Neural progenitor cell (in vitro differentiated cells): ENCODE measurements around the gene ADGRG4. TPM values are rescaled to one million over a fixed set of nuclear protein-coding genes. Genes with fewer than 3 reads are reported as not detected.
A peak's percentile ranks its signal among the peaks of the same experiment; 100 is the strongest.
"Not testable (repeated sequence)": the region's sequence is repeated elsewhere in the genome, so short reads cannot be mapped to it uniquely, and the experiment has no call there.

Source experiments
- DNase-seq: peaks from one replicate; pipeline ENCODE4 v3.0.0-alpha.2; 2016; ENCODE audit warnings: low spot score
- H2AFZ ChIP-seq: fragments of 200-600 bp; sonication (generic); replicated peaks from 2 replicates; pipeline ENCODE4 v1.6.1; 2016; ENCODE audit warnings: antibody characterized with exemption
- H3F3A ChIP-seq: fragments of 200-600 bp; sonication (generic); 2 replicates; pipeline ENCODE4 v1.6.1; 2016; ENCODE audit warnings: antibody characterized with exemption, low read depth
- H3K27ac ChIP-seq: fragments of 200-600 bp; sonication (generic); 2 replicates; pipeline ENCODE4 v1.5.1; 2016; ENCODE audit warnings: mild to moderate bottlenecking
- H3K27me3 ChIP-seq: fragments of 200-600 bp; sonication (generic); 2 replicates; pipeline ENCODE4 v1.6.1; 2016; ENCODE audit warnings: mild to moderate bottlenecking, moderate library complexity
- H3K36me3 ChIP-seq: fragments of 200-600 bp; sonication (generic); 2 replicates; pipeline ENCODE4 v1.5.1; 2016
- H3K4me1 ChIP-seq: fragments of 200-600 bp; sonication (generic); 2 replicates; pipeline ENCODE4 v1.6.1; 2016; ENCODE audit warnings: mixed run types
- H3K4me2 ChIP-seq: fragments of 200-600 bp; sonication (generic); 2 replicates; pipeline ENCODE4 v1.6.1; 2016
- H3K4me3 ChIP-seq: fragments of 200-600 bp; sonication (generic); 2 replicates; pipeline ENCODE4 v1.5.1; 2016
- H3K79me2 ChIP-seq: fragments of 200-600 bp; sonication (generic); 2 replicates; pipeline ENCODE4 v1.6.1; 2016; ENCODE audit warnings: low read depth
- H3K9ac ChIP-seq: fragments of 200-600 bp; sonication (generic); 2 replicates; pipeline ENCODE4 v1.6.1; 2016
- H3K9me3 ChIP-seq: fragments of 200-600 bp; sonication (generic); 2 replicates; pipeline ENCODE4 v1.5.1; 2016; ENCODE audit warnings: low read depth
- H4K20me1 ChIP-seq: fragments of 200-600 bp; sonication (generic); 2 replicates; pipeline ENCODE4 v1.6.1; 2016; ENCODE audit warnings: low read depth
- H3K27ac Mint-ChIP-seq: 3 replicates; pipeline ENCODE4 v1.8.0; 2021; ENCODE audit warnings: mixed read lengths
- H3K27me3 Mint-ChIP-seq: 2 replicates; pipeline ENCODE4 v1.8.0; 2022; ENCODE audit warnings: low read depth, mild to moderate bottlenecking, inconsistent platforms, moderate library complexity, mixed read lengths; ENCODE audit not compliant: insufficient read depth
- H3K36me3 Mint-ChIP-seq: 3 replicates; pipeline ENCODE4 v1.8.0; 2021; ENCODE audit warnings: mixed read lengths
- H3K4me1 Mint-ChIP-seq: 3 replicates; pipeline ENCODE4 v1.8.0; 2021; ENCODE audit warnings: mixed read lengths
- H3K4me3 Mint-ChIP-seq: 3 replicates; pipeline ENCODE4 v1.8.0; 2021; ENCODE audit warnings: mild to moderate bottlenecking, moderate library complexity, mixed read lengths
- H3K9me3 Mint-ChIP-seq: 3 replicates; pipeline ENCODE4 v1.8.0; 2020; ENCODE audit warnings: mixed read lengths
- CTCF ChIP-seq: fragments of 200-600 bp; sonication (generic); IDR thresholded peaks from 2 replicates; pipeline ENCODE4 v1.5.1; 2017; ENCODE audit warnings: antibody characterized with exemption, mild to moderate bottlenecking
- EZH2 ChIP-seq: fragments of 200-600 bp; sonication (generic); IDR thresholded peaks from 2 replicates; pipeline ENCODE4 v1.6.1; 2017; ENCODE audit warnings: antibody characterized with exemption, mild to moderate bottlenecking, moderate library complexity
- EZH2phosphoT487 ChIP-seq: fragments of 200-600 bp; sonication (generic); IDR thresholded peaks from 2 replicates; pipeline ENCODE4 v1.6.1; 2017; ENCODE audit warnings: antibody characterized with exemption
- total RNA-seq: library from RNA; depleted of rRNA; stranded (reverse); fragments of >200 nt; gene quantifications from 2 replicates; pipeline ENCODE4 v1.2.3, GENCODE V29; 2015; ENCODE audit warnings: low replicate concordance

ADGRG4 gene
- not detected in 2 replicates for total RNA-seq

GRCh38 chrX:136300721-136301120, at the start of gene ADGRG4:
ADGRG4 (plus strand) TSS chrX:136300963; CDS start chrX:136308778, 7,815 bp downstream.
- H3K4me3 ChIP-seq, H3K36me3 ChIP-seq, H3K4me1 Mint-ChIP-seq, H3K27me3 ChIP-seq, H3K79me2 ChIP-seq, H3K4me1 ChIP-seq, H2AFZ ChIP-seq, H3K9ac ChIP-seq, H3K9me3 ChIP-seq, H3K27me3 Mint-ChIP-seq, H3K4me3 Mint-ChIP-seq, H3F3A ChIP-seq, H3K36me3 Mint-ChIP-seq, H3K27ac Mint-ChIP-seq, DNase-seq, H4K20me1 ChIP-seq, H3K4me2 ChIP-seq, H3K27ac ChIP-seq: not testable (repeated sequence)
- H3K9me3 Mint-ChIP-seq: peaks cover 32% of the 10 kb centered on the region

- Histone ChIP-seq H3K9me3 (no peaks in the 10 kb centered on the region), H3K36me3 (no peaks in the 10 kb centered on the region), H3K4me3 (peak within 1 kb of the TSS; percentile 71), H3K9ac (no peak within 1 kb of the TSS), H3K79me2 (peaks cover 18% of the 10 kb centered on the region), H3K4me1 (no peaks in the 10 kb centered on the region), H3F3A (peaks cover 5% of the 10 kb centered on the region), H2AFZ (peak within 1 kb of the TSS; percentile 82), H3K27ac (no peak within 1 kb of the TSS), H3K27me3 (no peaks in the 10 kb centered on the region), H3K4me2 (peak within 1 kb of the TSS; percentile 73), H4K20me1 (no peaks in the 10 kb centered on the region)
- no peak for TF ChIP-seq EZH2phosphoT487
- no peak for TF ChIP-seq CTCF
- TF ChIP-seq EZH2: no peak
- H3K4me1 Mint-ChIP-seq: peaks cover 6% of the 10 kb centered on the region
- H3K27me3 Mint-ChIP-seq: peaks cover 3% of the 10 kb centered on the region
- peak within 1 kb of the TSS; percentile 81 for H3K27ac Mint-ChIP-seq
- peaks cover 6% of the 10 kb centered on the region for H3K9me3 Mint-ChIP-seq
- peak; percentile 86 for DNase-seq
- H3K36me3 Mint-ChIP-seq: no peaks in the 10 kb centered on the region
- H3K4me3 Mint-ChIP-seq: peak within 1 kb of the TSS; percentile 91
Observed at GRCh38 chrX:136251041-136251991, 49.4 kb upstream of the ADGRG4 start, which contains the start of gene MAP7D3. MAP7D3 (minus strand) TSS chrX:136251400; CDS start chrX:136251358, 42 bp downstream.

- Histone ChIP-seq H3K9ac (no peak overlapping the region), H3K4me2 (no peak overlapping the region)
- H3K4me1 Mint-ChIP-seq: peaks cover 3% of the 10 kb centered on the region
Observed at GRCh38 chrX:136255541-136255940, 45.2 kb upstream of the ADGRG4 start.

More at GRCh38 chrX:136255541-136255940, 45.2 kb upstream of the ADGRG4 start:
- H3K36me3 ChIP-seq: no peaks in the 10 kb centered on the region
- H3K27ac ChIP-seq: no peak overlapping the region
- Mint-ChIP-seq H3K9me3 (peaks cover 5% of the 10 kb centered on the region), H3K27me3 (peaks cover 6% of the 10 kb centered on the region), H3K4me3 (no peak overlapping the region), H3K36me3 (no peaks in the 10 kb centered on the region), H3K27ac (no peak overlapping the region)
- H3K9me3 ChIP-seq: no peaks in the 10 kb centered on the region
- TF ChIP-seq EZH2phosphoT487 (no peak), EZH2 (no peak), CTCF (no peak)
- H3F3A ChIP-seq: peaks cover 5% of the 10 kb centered on the region
- no peak overlapping the region for H2AFZ ChIP-seq
- H3K4me3 ChIP-seq: no peak overlapping the region
- no peak for DNase-seq
- H3K27me3 ChIP-seq: no peaks in the 10 kb centered on the region
- no peaks in the 10 kb centered on the region for H3K79me2 ChIP-seq
- no peaks in the 10 kb centered on the region for H3K4me1 ChIP-seq
- H4K20me1 ChIP-seq: no peaks in the 10 kb centered on the region
